ENCODE results near the gene HTR3C.
"Not testable (repeated sequence)": the region's sequence is repeated elsewhere in the genome, so short reads cannot be mapped to it uniquely, and the experiment has no call there.

The HTR3C gene

DNA sequence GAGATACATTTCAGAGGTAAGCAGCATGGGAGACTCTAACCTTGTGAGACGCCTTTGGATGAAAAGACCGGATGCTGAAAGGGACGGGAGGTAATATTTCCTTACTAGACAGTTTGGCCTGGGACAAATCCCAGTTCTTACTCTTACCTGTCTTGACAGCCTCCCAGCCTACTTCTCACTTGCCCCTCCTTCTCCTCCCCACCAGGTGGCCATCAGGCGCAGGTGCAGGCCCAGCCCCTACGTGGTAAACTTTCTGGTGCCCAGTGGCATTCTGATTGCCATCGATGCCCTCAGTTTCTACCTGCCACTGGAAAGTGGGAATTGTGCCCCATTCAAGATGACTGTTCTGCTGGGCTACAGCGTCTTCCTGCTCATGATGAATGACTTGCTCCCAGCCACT is 15.0 kb upstream of the HTR3C start:
- DNase-seq: no peak

DNA sequence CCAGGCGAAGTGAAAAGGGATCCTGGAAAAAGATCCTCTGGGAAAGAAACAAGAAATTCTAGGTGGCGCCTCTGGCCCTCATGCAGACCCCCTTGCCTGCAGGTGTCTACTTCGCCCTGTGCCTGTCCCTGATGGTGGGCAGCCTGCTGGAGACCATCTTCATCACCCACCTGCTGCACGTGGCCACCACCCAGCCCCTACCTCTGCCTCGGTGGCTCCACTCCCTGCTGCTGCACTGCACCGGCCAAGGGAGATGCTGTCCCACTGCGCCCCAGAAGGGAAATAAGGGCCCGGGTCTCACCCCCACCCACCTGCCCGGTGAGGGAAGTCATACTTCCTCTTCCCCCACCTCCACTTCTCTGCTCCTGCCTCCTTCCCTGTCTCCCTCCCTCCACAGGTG is 14.5 kb upstream of the HTR3C start:
- not testable (repeated sequence) for DNase-seq

DNA sequence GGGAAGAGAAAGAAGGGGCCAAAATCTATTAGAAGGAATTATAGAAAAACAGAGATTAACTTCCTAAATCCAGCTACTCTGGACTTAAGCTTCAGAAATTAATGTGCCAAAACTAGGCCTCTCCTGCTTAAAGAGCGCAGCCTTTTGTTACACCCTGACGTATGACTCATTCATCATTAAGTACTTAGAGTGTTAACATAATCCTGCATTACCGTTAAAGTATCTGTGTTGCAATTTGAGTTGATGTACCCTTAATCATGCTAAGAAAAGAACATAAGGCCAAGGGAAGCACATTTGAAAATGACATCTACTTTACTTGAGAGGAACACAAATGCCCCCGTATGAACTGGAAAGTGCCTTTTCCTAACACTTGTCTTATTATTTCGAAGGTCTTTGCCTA is 13.4 kb upstream of the HTR3C start:
- DNase-seq: no peak

GRCh38 chr3:184040010-184040409 is 12.8 kb upstream of the HTR3C start:
- DNase-seq: no peak

DNA sequence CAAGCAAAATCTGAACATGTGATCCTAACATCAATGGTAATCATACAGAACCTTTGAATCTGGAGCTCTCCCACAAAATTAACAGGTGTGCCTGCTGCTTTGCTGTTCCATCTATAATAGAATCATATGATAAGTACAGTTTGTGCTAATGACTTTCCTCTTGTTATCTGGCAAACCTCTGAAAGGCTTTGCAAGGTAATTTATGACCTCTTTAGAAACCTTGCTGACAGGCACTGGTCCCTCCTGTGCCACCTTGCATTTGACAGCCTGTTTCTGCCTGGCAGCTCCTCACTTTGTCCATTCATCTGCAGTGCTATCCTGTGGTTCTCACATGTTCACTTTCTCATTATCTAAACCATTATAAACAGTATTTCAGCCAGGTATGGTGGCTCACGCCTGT is 10.2 kb upstream of the HTR3C start:
- DNase-seq: no peak

- no peak for DNase-seq
Observed at GRCh38 chr3:184045995-184046394, 6.9 kb upstream of the HTR3C start.

DNA sequence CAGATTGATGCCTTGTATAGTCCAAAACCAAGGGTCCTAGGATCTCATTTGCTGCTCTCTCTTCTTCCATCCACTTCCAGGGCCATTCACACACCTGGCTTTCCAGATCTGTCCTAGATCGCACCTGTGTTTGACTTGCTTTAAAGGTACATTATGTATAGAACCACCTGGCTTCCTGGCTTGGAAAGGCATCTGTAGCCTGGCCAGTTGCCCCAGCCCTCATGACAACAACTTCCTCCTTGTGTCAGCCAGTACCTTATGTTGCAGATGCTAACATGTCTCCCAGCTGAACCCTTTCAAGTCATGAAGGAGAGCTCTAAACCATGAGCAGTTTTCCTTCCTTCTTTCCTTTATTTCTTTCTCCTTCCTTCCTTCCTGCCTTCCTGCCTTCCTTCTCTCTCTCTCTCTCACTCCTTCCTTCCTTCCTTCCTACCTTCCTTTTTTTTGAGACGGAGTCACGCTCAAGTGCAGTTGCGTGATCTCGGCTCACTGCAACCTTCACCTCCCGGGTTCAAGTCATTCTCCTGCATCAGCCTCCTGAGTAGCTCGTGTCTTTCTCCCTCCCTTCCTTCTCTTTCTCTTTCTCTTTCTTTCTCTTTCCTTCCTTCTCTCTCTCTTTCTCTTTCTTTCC is 2.5 kb upstream of the HTR3C start:
- DNase-seq: no peak

DNA sequence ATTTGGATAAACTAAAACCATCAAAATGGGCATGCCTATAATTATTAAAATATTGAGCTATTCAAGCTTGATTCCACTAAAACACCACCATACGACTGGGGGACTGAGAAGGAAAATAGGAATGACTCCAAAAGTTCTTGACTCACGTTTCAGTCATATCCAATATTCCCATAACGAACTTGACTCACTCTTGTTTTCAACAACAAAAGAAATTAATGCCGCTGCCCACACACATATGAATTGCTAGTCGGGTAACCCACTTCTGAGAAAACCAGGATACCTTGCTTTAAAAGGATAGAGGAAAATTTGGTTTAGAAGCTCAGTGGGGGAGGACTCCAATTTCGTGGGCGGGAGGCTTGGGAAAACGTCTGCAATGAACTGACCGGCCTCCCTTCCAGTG is 5.2 kb downstream of the HTR3C start:
- DNase-seq: no peak

GRCh38 chr3:184059424-184059823 is 6.6 kb downstream of the HTR3C start:
- DNase-seq: no peak

- no peak for DNase-seq
Observed at GRCh38 chr3:184062637-184063036, 9.8 kb downstream of the HTR3C start.

GRCh38 chr3:184066211-184066610 is 13.4 kb downstream of the HTR3C start:
- no peak for DNase-seq

DNA sequence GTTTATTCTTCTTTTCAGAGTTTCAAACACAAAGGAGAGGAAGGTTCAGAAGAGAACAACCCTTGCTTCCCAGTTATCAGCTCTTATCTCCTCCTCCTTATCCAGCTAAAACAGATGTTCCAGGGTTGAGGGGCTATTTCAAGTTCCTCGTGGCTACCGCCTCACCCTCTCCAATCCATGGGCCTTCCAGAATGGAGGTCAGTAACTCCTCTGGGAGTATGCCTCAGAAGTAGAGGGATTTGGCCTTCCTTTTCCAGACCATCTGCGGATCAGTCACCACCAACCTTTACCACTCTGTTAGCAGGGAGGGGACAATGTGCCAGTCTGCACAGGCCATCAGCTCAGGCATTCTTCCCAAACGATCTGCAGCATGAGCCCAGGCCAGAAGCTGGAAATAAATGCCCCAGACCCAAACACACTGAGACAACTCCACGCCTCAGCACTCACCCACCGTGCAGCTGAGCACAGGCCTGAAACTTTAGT is 14.8 kb downstream of the HTR3C start:
- DNase-seq: no peak

- DNase-seq: no peak
Observed at GRCh38 chr3:184068344-184068743, 15.5 kb downstream of the HTR3C start.

GRCh38 chr3:184071142-184071541 is 18.3 kb downstream of the HTR3C start:
- DNase-seq: not testable (repeated sequence)

DNA sequence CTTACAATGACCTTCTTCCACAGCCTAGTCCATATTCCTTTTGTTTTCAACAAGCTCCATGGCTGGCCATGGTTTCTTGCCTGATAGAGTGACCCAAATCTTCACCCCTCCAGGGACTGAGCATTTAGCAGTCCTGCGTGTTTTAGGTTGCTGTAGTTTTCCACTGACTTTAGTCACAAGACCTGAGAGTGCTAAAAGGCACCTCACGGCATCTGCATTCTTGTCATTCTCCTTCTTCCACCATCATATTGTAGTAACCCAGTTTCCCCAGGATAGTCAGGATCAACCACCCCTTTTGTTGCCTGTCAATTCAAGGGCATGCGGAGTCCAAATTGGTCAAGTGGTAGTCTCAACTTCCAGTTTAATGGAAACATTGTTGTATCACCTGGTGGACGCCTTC is 20.8 kb downstream of the HTR3C start:
- no peak for DNase-seq

DNA sequence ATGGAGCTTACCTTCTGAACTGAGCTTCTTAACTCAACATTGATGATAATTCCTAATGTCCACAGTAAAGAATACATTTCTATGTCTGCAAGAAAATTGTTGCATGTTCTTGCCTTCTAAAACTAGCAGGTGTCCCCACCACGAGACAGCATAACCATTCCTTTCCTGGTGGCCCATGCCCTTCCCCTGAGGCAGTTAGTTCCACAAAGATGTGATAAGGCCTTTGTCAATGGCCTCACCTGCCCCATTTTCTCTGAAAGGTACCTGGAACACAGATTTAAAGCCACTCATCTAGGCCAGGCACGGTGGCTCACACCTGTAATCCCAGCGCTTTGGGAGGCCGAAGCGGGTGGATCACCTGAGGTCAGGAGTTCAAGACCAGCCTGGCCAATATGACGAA is 23.1 kb downstream of the HTR3C start:
- no peak for DNase-seq

- no peak for DNase-seq
Observed at GRCh38 chr3:184077881-184078280, 25.0 kb downstream of the HTR3C start.

DNA sequence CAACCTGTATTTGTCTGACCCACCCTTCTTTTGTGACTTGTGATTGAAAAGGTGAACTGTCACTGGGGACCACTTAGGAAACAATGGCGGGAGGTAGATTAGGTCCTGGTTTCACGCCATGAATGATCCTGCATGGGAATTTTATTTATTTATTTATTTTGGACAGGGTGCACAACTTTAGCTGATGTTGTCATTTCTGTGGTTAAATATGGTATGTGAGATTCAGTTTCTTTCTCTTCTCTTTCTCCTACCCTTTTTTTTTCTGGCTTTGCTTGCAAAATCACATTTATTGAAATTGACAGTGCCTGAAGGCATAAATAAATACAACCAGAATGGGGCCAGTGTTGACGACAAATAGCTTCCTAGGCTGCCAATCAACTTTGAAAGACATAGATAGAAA is 26.0 kb downstream of the HTR3C start:
- no peak for DNase-seq

DNA sequence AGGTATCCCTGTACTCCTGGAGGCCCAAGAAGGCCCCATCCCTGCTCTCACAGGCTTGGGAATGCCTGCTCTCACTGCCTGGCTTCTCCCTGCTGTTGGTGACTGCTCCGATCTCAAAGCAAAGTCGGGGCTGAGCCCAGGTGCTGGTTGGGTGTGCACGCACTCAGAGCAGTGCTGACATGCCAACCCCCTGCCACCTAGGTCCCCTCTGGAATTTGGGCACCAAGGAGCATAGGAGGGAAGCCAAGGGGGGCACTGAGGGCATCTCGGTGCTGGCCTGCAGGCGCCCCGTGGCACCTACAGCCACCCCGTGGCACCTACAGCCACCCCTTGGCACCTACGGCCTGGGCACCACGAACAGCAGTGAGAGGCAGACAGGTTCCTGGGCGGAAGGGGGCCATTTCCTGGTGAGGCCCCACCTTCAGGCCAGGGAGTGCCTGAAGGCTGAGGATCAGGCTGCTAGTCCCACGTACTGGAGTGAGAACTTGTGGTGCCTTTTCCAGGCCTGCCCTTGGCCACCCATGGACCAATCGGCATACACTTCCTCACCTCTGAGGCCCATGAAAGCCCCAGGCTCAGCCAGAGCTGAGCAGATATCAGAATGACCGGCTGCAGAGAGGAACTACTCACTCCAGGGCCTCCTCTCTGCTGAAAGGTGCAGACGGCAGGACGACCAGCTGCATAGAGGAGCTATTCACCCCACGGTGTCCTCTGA is 28.4 kb downstream of the HTR3C start:
- no peak for DNase-seq

GRCh38 chr3:184082034-184082433 is 29.2 kb downstream of the HTR3C start:
- no peak for DNase-seq

DNA sequence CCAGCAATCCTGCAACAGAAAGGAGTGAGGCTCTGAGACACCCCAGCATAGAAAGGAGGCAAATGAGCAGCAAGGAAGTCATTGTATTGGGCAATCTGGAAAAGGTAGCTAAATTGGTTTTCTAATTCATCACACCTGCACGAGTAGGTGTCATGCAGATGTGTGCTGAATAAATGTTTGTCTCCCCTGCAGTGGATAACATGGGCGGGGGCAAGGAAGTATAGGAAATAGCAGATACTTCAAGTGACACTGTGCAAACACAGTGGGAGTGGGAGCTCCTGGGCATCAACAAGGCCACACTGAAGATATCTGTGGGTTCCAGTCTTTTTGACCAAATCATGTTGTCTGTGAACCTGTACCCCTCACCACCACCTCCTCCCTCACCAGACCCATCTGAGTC is 29.6 kb downstream of the HTR3C start:
- DNase-seq: no peak

DNA sequence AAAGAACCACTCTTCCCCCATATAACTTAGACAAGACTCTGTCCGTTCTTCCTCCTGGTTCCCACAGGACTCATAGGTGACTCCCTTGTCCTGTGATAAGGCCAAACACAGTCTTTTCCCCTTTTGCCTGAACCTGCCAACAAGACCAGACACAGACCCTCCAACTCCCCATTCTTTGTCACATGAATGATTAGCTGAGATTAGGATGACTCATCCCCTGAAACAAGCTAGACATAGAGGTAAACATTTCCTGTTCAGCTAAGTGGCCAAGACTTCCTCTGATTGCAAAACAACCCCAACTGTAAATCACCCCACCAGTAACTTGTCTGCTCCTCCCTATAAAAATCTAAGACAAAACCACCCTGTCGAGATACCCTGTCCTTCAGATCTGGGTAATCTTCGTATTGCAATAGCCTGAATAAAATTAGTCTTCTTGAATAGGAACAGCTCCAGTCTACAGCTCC is 32.6 kb downstream of the HTR3C start:
- DNase-seq: no peak

DNA sequence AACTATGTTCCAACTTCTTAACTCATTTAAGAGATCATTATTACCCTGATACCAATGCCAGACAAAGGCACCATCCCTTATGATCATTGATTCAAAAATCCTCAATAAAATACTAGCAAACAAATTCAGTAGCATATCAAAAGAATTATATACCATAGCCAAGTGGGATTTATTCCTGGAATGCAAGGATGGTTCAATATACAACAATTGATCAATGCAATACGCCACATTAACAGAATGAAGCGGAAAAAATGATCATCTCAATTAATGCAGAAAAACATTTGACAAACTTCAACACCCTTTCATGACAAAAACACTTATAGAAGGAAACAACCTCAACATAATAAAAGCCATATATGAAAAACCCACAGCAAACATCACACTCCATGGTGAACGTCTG is 39.4 kb downstream of the HTR3C start:
- no peak for DNase-seq

DNA sequence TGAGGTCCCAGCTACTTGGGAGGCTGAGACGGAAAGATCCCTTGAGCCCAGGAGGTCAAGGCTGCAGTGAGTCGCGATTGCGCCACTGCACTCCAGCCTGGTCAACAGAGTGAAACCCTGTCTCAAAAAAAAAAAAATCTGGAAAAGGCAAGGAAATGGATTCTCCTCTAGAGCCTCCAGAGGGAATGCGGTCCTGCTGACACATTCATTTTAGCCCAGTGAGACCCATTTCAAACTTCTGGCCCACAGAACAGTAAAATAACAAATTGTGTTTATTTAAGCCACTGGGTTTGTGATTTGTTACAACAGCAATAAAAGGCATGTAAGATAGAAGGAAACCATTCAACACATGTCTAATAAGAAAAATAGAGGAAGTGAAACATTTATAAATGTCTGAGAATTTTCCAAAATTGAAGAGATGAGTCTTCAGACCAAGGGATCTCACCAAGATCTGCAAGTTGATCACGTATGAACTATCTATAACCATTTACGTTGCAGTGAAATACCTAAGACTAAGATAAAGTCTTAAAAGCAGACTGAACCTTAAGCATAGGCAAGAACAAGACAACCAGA is 44.0 kb downstream of the HTR3C start, which contains the start of gene HTR3E:
TSS of gene HTR3E (plus strand) at position 254 of the 573 bp plus-strand sequence. CDS start 466 bp downstream, outside the sequence.
- DNase-seq: no peak

Measured in left hindlimb (tissue), 1 donor.